Fibroblast of villous mesenchyme (primary cell): Measurements from ENCODE around the gene CKLF. TPM values are rescaled to one million over a fixed set of nuclear protein-coding genes. Genes with fewer than 3 reads are reported as not detected.

Experiments
- DNase-seq: peaks from one replicate; pipeline ENCODE4 v3.0.0-alpha.2; 2010; ENCODE audit warnings: low read depth
- H3K4me3 ChIP-seq: 2 replicates; pipeline ENCODE4 v1.5.1; 2011; ENCODE audit warnings: low read depth, mild to moderate bottlenecking, low read length
- CTCF ChIP-seq: IDR thresholded peaks from 2 replicates; pipeline ENCODE4 v1.5.1; 2012; ENCODE audit warnings: low read depth, mild to moderate bottlenecking, low read length; ENCODE audit not compliant: insufficient read depth
- total RNA-seq: library from RNA; depleted of rRNA; stranded (reverse); fragments of >200 nt; gene quantifications from 2 replicates; pipeline ENCODE4 v1.2.3, GENCODE V29; 2012

CKLF gene
- total RNA-seq, 1 donor: 58.3 TPM

DNA sequence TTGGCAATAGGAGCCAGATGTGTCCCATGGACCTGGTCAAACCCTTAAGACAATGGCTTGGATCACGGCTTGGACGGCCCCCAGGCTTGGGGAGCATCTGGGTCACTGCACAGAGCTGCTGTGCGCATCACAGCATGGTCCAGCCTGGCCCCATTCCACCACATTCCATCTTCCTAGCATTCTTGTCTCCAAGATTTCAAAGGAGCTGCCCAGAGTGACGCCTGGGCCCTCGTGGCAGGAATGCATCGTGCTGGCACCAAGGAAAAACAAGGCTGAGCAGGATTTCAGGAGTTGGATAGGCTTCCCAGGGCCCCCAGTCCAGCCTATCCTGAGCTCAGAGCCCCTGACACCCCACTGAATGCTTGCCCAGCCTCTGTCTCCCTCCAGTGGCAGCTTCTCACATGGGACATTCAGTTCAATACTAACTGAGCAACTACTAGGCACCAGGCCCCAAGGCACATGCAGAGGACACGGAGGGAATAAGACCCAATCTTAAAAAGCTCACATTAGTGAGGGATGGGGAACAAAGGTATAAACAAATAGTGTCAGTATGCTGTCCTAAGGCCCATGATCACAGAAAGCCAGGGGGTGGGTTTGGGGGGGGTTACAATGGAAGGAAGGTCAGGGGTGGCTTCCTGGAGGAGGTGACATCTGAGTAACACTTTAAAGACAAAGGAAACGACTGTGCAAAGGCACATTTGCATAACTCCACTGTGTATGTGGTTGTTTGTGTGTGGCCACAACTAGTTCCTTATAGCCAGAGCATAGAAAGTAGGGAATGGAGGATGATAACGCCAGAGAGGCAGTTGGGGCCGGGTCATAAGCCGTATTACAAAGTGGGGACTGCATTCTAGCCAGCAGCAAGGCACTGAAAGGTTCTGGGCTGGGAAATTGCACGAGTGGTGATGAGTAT is 36.5 kb upstream of the CKLF start:
- H3K4me3 ChIP-seq: no peak overlapping the region
- peak; percentile 40 for DNase-seq
- TF ChIP-seq CTCF: peak; percentile 60

DNA sequence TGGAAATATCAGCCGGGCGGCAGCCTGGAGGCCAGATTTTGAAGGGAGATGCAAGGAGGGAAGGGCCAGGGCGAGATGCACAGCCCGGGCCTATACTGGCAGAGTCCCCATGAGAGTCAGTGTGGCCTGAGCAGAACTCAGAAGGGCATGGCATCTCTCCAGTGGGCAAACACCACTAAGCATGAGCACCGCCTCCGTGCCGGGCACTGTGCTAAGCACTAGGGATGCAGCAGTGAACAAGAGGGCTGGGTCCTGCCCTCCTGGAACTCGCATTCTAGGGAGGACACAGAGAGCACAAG is 35.9 kb upstream of the CKLF start:
- H3K4me3 ChIP-seq: no peak overlapping the region
- TF ChIP-seq CTCF: no peak
- DNase-seq: no peak

DNA sequence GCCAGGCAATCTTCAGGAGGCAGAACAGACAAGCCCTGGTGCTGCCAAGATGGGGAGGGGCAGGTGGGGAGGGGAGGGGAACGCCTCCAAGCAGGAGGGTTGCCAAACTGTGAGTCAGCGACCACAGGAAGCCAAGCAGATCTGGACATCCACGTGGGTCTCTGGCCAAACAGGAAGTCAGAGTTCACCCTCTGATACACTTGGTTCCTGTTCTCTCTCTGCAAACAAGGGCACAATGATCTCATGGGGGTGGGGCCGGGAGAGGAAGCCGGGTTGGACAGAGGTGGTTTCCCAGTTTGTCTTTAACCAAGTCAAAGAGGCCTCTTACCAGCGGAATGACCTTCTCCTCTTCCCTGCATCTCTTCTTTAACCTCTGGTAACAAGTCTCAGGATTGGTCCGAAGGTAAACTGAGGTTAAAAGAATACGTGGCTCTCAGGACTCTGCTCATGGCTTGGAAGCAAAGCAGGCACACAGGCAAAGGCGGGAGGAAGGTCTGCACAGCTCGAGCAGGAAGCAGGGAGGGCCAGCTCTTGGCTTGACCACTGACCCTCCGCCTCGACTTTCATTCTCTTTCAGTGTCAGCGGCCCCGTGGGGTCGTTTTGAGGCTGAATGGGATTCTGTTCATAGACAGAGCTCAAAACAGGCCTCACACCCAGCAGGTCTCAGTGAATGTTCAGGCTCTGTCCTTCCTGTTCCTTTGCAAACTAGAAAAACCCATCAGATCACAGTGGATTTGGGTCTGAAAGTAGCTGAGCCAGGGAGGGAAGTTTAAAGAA is 35.4 kb upstream of the CKLF start:
- peak overlapping the region; percentile 12 for H3K4me3 ChIP-seq
- no peak for TF ChIP-seq CTCF
- peak; percentile 99 for DNase-seq

DNA sequence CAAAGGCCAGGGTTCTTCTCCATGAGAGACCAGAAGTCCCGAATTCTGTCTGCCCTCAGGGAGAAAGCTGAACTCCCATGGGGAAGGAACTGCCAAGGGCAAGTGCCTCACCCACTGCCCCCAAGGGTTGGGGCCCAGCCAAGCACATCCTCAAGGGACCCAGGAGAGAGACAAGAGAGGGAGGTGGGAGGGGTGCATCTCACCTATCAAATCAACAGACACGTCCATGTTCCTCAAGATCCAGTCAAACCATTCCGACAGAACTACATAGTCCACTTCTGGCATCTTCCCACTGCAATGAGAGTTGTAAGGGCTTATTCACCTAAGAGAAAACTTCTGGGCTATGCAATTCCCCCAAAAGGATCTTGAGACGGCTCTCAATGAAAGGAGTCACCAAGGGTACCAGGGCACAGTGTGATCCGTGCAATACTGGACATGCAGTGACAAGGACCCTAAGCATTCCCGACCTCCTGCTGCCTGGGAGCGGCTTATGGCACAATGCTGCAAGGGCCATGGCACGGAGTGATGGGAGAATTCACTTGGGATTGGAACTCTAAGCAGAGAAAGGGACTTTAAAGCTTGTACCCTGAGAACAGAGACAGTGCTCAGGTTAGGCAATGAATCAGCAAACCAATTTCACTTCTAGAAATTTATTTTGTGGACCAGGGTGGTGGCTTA is 34.7 kb upstream of the CKLF start:
- no peak overlapping the region for H3K4me3 ChIP-seq
- no peak for TF ChIP-seq CTCF
- no peak for DNase-seq

DNA sequence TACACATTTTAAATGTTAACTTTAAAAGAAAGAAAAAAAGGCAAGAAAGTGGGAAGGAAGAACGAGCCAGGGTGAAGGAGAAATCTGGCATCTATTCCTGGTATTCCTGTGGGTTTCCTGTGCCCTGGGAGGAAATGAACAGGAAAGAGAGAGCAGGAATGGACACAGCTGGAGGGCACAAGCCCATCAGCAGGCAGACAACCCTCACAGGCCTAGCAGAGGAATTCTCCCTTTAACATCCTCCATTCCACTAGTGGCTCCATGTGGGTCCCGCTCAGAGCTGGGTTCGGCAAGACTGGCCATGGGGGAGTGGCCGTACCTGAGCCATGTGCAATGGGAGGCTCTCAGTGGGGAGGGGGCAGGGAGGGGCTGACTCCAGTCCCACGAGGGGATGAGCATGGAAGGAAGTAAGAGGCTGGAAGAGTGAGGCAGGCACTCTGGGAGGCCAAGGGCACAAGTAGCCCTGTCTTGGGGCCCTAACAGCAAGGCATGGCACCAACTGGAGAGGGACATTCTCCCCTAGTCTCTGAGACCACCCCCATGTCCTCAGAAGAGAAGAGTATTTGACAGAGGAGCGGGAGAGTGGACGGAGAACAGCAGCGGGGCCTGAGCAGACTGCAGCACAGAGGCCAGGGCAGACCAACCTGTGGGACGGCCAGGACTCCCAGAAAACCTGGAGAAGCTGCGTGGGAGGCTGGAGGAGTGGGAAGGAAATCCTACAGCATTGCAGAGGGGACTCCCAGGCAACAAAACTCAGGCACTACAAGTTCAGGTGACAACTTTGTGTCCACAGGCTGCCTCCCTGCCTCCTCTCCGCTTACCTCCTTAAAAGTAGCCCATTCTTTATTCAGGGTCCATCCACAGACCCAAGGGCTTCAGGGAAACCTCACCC is 32.6 kb upstream of the CKLF start:
- no peak overlapping the region for H3K4me3 ChIP-seq
- no peak for TF ChIP-seq CTCF
- DNase-seq: no peak
